ENCODE data around the gene RNF26. TPM values are rescaled to one million over a fixed set of nuclear protein-coding genes. Genes with fewer than 3 reads are reported as not detected.

The RNF26 gene
- total RNA-seq, 1 experiment from 2014 or later: 69.0 TPM

GRCh38 chr11:119340335-119341221 lies 6.3 kb downstream of the RNF26 start, which contains the start of gene C1QTNF5:
C1QTNF5 (minus strand) TSS chr11:119340883; CDS start chr11:119340397, 486 bp downstream.
- CTCF ChIA-PET: interaction anchor here (0.6 to 3.5 kb wide), 12 partner anchors 9 to 1035 kb away, joined by 3 to 43 read pairs (median 4); no protein-coding TSS in a partner anchor
- H3K27ac ChIP-seq (ENCODE audit: low read length): peak within 1 kb of the TSS; percentile 24; the same call in 1 of the 2 replicates
- peak; percentile 3; the same call in 1 of the 2 replicates for ATAC-seq

More at GRCh38 chr11:119340335-119341221, 6.3 kb downstream of the RNF26 start, which contains the start of gene C1QTNF5:
- POLR2A ChIA-PET: no interaction called here
- no peak for DNase-seq (ENCODE audit: low read depth, low spot score)
- in situ Hi-C loops (cut with HindIII; ENCODE audit: low pct_unique_long_range_greater_than_20kb, low sequenced_read_pairs) (no loop called here), intact Hi-C loops (cut with micrococcal nuclease; ENCODE audit: unreplicated experiment) (no loop called here)
- no peak for TF ChIP-seq POLR2AphosphoS5 (IDR thresholded peaks at IDR 0.05; ENCODE audit: low read depth, low read length)
- no peak for TF ChIP-seq REST (IDR thresholded peaks at IDR 0.05; ENCODE audit: insufficient read depth in 1 of 2, low read depth in 2 of 2, low read length in 1 of 2)
- TF ChIP-seq CTCF (IDR thresholded peaks at IDR 0.05): no peak
- no peak for TF ChIP-seq SIN3A (IDR thresholded peaks at IDR 0.05; ENCODE audit: borderline replicate concordance, insufficient read depth, low read depth, low read length)
- TF ChIP-seq TCF7L2 (IDR thresholded peaks at IDR 0.05; ENCODE audit: low read depth, low read length): no peak
- Histone ChIP-seq H3K9me3 (ENCODE audit: control insufficient read depth, insufficient read depth, low read depth, low read length) (no peaks in the 10 kb centered on the region), H3K36me3 (ENCODE audit: control insufficient read depth, insufficient read depth, low read length) (no peaks in the 10 kb centered on the region), H3K27me3 (ENCODE audit: control insufficient read depth, insufficient read depth, low read length) (no peaks in the 10 kb centered on the region), H3K4me1 (ENCODE audit: control insufficient read depth, insufficient read depth, low read length) (peaks cover 32% of the 10 kb centered on the region), H3K4me3 (ENCODE audit: low read depth in 2 of 2, low read length in 2 of 2) (peak within 1 kb of the TSS; percentile 36 to 48)
- no TSS peak for BruUV-seq (replicated peaks)

Measured in Panc1 (cell line).